Panc1 (cell line): Measurements from ENCODE around the gene DGKD. TPM values are rescaled to one million over a fixed set of nuclear protein-coding genes. Genes with fewer than 3 reads are reported as not detected.

Experiments used
- ATAC-seq: fragments of 200-7000 bp; cut with Tn5 transposase; 2 replicates; pipeline ENCODE4 v1.9.1; 2020; ENCODE audit warnings: mild to moderate bottlenecking, moderate library complexity
- BruUV-seq: library from RNA; stranded (reverse); fragments of 400-500 nt; replicated peaks from 2 replicates; lab custom pipeline; 2021; lab: Mats Ljungman, UMichigan
- CTCF ChIA-PET: fragments of 300-600 bp; sonication (Branson Sonifier 250); formaldehyde crosslinking; loops from one replicate; lab custom pipeline; 2022; ENCODE audit warnings: antibody characterized with exemption; lab: Charles Lee
- POLR2A ChIA-PET: fragments of 300-600 bp; sonication (Branson Sonifier 250); formaldehyde crosslinking; loops from one replicate; lab custom pipeline; 2022; ENCODE audit warnings: antibody characterized with exemption; lab: Charles Lee
- DNase-seq: peaks from one replicate; pipeline ENCODE4 v3.0.0-alpha.2; 2010; ENCODE audit warnings: low read depth, low spot score
- H3K27ac ChIP-seq: 2 replicates; pipeline ENCODE4 v1.5.1; 2011; ENCODE audit warnings: mild to moderate bottlenecking, low read length, inconsistent platforms
- H3K27me3 ChIP-seq: fragments of 200-500 bp; sonication (Bioruptor generic); 2 replicates; pipeline ENCODE4 v1.6.0; 2014; ENCODE audit warnings: low read length, inconsistent platforms; ENCODE audit not compliant: control insufficient read depth, insufficient read depth
- H3K36me3 ChIP-seq: fragments of 200-500 bp; sonication (Bioruptor generic); 2 replicates; pipeline ENCODE4 v1.5.1; 2014; ENCODE audit warnings: inconsistent platforms, mild to moderate bottlenecking, low read length, moderate library complexity; ENCODE audit not compliant: control insufficient read depth, insufficient read depth
- H3K4me1 ChIP-seq: 2 replicates; pipeline ENCODE4 v1.5.1; 2011; ENCODE audit warnings: inconsistent platforms, mild to moderate bottlenecking, low read length, moderate library complexity; ENCODE audit not compliant: control insufficient read depth, insufficient read depth
- H3K4me3 ChIP-seq, 2 experiments: 2 replicates each; pipeline ENCODE4 v1.5.1; 2011 to 2012; ENCODE audit warnings: low read depth in 2 of 2, low read length in 2 of 2, mild to moderate bottlenecking in 2 of 2, inconsistent platforms in 1 of 2, moderate library complexity in 1 of 2
- H3K9me3 ChIP-seq: fragments of 200-500 bp; sonication (Bioruptor generic); 2 replicates; pipeline ENCODE4 v1.5.1; 2014; ENCODE audit warnings: low read depth, mild to moderate bottlenecking, inconsistent platforms, low read length, moderate library complexity; ENCODE audit not compliant: control insufficient read depth, insufficient read depth
- CTCF ChIP-seq: fragments of 450-650 bp; IDR thresholded peaks from 2 replicates; pipeline ENCODE4 v1.5.1; 2017; ENCODE audit warnings: mild to moderate bottlenecking
- POLR2AphosphoS5 ChIP-seq: IDR thresholded peaks from 2 replicates; pipeline ENCODE4 v1.6.1; 2012; ENCODE audit warnings: mild to moderate bottlenecking, low read depth, low read length, moderate library complexity
- REST ChIP-seq, 2 experiments: IDR thresholded peaks; 2 replicates each; pipeline ENCODE4 v1.6.1; 2011 to 2012; ENCODE audit warnings: low read depth in 2 of 2, control low read depth in 1 of 2, low read length in 1 of 2, mild to moderate bottlenecking in 1 of 2, moderate library complexity in 1 of 2; ENCODE audit not compliant: insufficient read depth in 1 of 2
- SIN3A ChIP-seq: IDR thresholded peaks from 2 replicates; pipeline ENCODE4 v1.6.1; 2012; ENCODE audit warnings: low read depth, mild to moderate bottlenecking, low read length, moderate library complexity, borderline replicate concordance; ENCODE audit not compliant: insufficient read depth
- TCF7L2 ChIP-seq: IDR thresholded peaks from 2 replicates; pipeline ENCODE4 v1.6.1; 2011; ENCODE audit warnings: mild to moderate bottlenecking, low read depth, low read length, inconsistent platforms
- in situ Hi-C: cut with HindIII; loops from 2 replicates; pipeline ENCODE4 v1.10.0; 2016; ENCODE audit warnings: low sequenced_read_pairs, low pct_unique_long_range_greater_than_20kb
- intact Hi-C: fragments of 100-400 bp; cut with micrococcal nuclease; formaldehyde crosslinking; loops from one replicate; pipeline ENCODE4 v1.10.0; 2022; ENCODE audit not compliant: unreplicated experiment
- total RNA-seq: library from RNA; stranded (reverse); gene quantifications from one replicate; pipeline ENCODE4 v1.2.1, GENCODE V29; 2021; ENCODE audit not compliant: unreplicated experiment

Gene DGKD
- total RNA-seq, 1 experiment from 2014 or later, result 89.0 TPM

- CTCF ChIA-PET, result no interaction called here
- intact Hi-C loops, result no loop called here
- H3K27ac ChIP-seq, result peak overlapping the region; percentile 40; the same call in 1 of the 2 replicates
- peaks cover 6% of the 10 kb centered on the region; the same call in 1 of the 2 replicates for H3K36me3 ChIP-seq
- peaks cover 7% of the 10 kb centered on the region for H3K4me1 ChIP-seq
- DNase-seq (no peak), ATAC-seq (no peak)
- H3K9me3 ChIP-seq, result no peaks in the 10 kb centered on the region
- in situ Hi-C loops, result no loop called here
- POLR2A ChIA-PET, result no interaction called here
- BruUV-seq, result no TSS peak
- TF ChIP-seq TCF7L2 (no peak), POLR2AphosphoS5 (no peak), REST (IDR thresholded peaks at IDR 0.05; ENCODE audit: insufficient read depth in 1 of 2, low read depth in 2 of 2, low read length in 1 of 2) (no peak), SIN3A (no peak), CTCF (no peak)
- H3K27me3 ChIP-seq, result no peaks in the 10 kb centered on the region
- H3K4me3 ChIP-seq, result no peak overlapping the region
Observed at GRCh38 chr2:233492751-233493150, 138.5 kb downstream of the DGKD start.

- peak; percentile 70 for ATAC-seq
- no peak overlapping the region for H3K4me3 ChIP-seq
- no peaks in the 10 kb centered on the region for H3K9me3 ChIP-seq
- no TSS peak for BruUV-seq
- ChIA-PET CTCF (interaction anchor here (0.7 kb wide), 1 partner anchor 222 kb away, joined by 4 read pairs; no protein-coding TSS in a partner anchor), POLR2A (interaction anchor here (0.9 kb wide), 1 partner anchor 10 kb away, joined by 3 read pairs; no protein-coding TSS in a partner anchor)
- H3K4me1 ChIP-seq, result no peaks in the 10 kb centered on the region; the same call in 1 of the 2 replicates
- in situ Hi-C loops (no loop called here), intact Hi-C loops (no loop called here)
- DNase-seq, result no peak
- peak overlapping the region; percentile 13; the same call in 1 of the 2 replicates for H3K27ac ChIP-seq
- peaks cover 6% of the 10 kb centered on the region; the same call in 1 of the 2 replicates for H3K36me3 ChIP-seq
- H3K27me3 ChIP-seq, result no peaks in the 10 kb centered on the region
- TF ChIP-seq SIN3A (no peak), CTCF (no peak), TCF7L2 (no peak), POLR2AphosphoS5 (no peak), REST (IDR thresholded peaks at IDR 0.05; ENCODE audit: insufficient read depth in 1 of 2, low read depth in 2 of 2, low read length in 1 of 2) (no peak)
Observed at GRCh38 chr2:233495503-233496496, 141.5 kb downstream of the DGKD start.
